Raji (cell line): ENCODE results near the gene ING1.

ENCODE experiments used
- POLR2A ChIP-seq: IDR thresholded peaks from 2 replicates; pipeline ENCODE4 v1.6.1; 2011; ENCODE audit warnings: low read depth, low read length, control low read depth; ENCODE audit not compliant: insufficient read depth

Gene ING1

DNA sequence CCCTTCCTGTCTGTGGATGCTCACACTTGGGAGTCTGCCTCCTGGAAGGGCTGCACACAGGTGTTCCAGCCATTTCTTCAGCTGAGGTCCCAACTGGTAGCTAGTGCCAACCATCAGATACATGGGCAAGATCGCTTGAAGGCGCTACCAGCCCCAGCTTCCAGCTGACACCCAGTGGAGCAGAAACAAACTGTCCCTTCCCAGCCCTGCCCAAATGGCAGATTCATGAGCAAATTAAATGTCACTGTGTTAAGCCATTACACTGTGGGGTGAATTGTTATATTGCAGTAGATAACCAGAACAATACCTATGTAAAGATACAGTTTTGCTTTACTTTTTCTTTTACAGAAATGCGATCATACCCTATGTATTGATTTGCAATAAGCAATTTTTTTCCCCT lies 17.6 kb downstream of the ING1 start:
- TF ChIP-seq POLR2A: no peak

- no peak for TF ChIP-seq POLR2A
Observed at GRCh38 chr13:110734561-110734960, 21.1 kb downstream of the ING1 start.

- no peak for TF ChIP-seq POLR2A
Observed at GRCh38 chr13:110737555-110737954, 24.1 kb downstream of the ING1 start.

GRCh38 chr13:110743687-110744086 lies 30.2 kb downstream of the ING1 start:
- no peak for TF ChIP-seq POLR2A

DNA sequence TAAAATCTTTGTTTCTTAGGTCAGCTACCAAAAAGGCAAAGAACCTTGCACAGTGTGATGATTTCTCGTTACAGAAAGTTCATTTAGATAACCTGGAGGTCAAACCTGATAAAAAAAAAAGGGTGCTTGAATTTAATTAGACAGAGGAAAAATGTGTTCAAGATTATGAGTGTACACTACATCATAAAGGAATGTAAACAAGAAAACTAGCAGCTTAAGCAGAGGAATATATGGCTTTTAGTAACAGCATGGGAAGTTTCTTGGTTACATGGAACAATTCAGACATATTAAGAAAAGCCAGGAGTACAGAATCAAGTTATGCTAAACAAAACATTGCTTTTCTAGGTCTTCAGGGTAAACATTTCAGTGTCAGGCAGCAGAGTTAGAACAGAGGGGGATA lies 32.9 kb downstream of the ING1 start:
- TF ChIP-seq POLR2A: no peak

- no peak for TF ChIP-seq POLR2A
Observed at GRCh38 chr13:110748271-110748670, 34.8 kb downstream of the ING1 start.

- TF ChIP-seq POLR2A: no peak
Observed at GRCh38 chr13:110756219-110756631, 42.7 kb downstream of the ING1 start.

DNA sequence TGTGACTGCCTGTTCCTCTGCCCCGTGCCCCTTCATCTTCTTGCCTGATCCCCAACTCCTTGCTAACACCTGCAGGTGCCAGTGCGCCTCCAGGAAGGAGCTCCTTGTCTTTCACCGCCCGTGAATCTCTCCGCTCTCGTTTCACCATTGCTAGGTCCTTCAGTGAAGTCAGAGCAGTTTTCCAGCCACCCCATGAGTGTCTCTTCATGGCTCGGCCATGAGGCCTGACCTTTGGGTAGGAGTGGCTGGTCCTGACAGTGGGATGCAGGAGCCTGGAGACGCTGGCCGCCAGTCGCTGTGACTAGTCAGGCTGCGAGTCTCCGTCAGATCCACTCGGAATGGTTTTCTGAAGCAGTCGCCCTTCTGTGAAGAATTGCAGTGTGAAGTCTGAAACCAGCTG lies 43.8 kb downstream of the ING1 start:
- TF ChIP-seq POLR2A: no peak

DNA sequence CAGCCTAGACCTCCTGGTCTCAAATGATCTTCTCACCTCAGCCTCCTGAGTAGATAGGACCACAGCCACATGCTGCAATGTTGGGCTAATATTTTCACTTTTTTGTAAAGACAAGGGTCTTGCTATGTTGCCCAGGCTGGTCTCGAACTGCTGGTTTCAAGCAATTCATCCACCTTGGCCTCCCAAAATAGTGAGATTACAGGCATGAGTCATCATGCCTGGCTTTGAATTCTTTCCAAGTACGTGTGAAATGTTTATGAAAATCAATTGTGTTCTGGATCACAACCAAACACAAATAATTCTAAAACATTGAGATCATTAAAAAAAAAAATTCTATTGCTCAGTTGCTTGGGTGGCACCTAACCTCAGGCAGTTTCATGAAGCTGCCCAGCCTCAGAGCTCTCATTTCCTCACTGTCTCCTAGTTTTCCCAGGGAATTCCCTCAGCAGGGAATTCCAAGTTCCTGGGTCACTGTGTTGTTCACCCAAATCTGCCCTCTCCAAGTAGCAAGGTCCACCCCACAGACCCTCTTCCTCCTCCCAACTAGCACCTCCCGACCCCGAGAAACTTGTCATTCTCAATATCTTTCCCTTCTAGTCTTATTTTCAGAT lies 44.8 kb downstream of the ING1 start:
- no peak for TF ChIP-seq POLR2A

- no peak for TF ChIP-seq POLR2A
Observed at GRCh38 chr13:110759710-110760109, 46.2 kb downstream of the ING1 start.

GRCh38 chr13:110760611-110761010 lies 47.1 kb downstream of the ING1 start:
- no peak for TF ChIP-seq POLR2A

DNA sequence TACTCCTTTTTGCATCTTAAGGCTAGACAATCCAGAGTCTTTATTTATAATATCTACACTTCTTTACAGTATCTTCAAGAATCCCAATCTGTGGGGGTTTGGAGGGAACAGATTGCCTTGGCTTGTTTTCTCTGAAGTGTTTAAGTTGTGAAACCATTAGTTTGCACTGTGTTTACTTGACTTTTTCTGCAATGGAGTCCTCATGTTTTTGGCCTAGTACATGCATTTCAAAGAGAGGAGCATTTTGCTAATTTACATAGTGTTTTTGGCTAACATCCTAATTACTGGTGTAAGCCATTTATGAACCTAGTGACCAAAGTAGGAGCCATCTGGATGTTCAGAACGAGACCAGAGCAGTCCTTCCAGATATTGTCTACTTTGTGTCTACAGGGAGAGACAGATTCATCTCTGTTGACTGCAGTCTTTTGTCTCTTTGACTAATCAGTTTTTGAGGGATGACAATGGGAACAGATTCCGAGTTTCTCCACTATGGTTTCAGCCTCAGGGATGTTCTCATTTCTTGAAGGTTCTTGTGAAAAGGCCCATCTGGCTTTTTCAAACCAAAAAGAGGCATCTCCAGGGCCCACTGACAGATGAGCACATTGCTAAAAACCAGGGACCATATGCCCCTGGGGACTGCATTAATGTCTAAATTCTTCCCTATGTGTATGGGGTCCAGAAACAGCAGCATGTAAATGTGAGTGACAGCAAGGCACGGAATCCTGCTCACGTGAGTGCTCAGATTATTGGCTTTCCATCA lies 53.4 kb downstream of the ING1 start:
- no peak for TF ChIP-seq POLR2A

GRCh38 chr13:110767476-110767875 lies 54.0 kb downstream of the ING1 start:
- TF ChIP-seq POLR2A: no peak

GRCh38 chr13:110769097-110769496 lies 55.6 kb downstream of the ING1 start:
- no peak for TF ChIP-seq POLR2A

DNA sequence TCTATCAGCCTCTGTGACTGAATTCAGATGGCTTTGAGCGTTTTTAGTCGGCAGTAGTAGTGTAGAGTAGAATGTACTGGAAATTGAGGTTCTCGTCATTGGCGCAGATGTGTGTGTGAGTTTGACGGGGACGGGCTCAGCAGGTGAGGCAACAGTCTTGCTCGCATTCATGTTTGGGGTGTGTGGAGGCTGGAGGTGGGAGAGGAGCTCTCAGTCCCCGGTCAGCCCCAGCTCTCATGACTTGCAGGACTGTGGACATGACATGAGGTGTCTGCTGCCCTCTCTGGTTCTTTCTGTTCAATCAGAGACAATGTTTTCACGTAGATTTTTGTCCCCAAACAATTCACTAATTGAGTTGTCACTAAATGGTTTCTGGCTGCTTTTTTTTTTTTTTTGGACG lies 57.2 kb downstream of the ING1 start:
- no peak for TF ChIP-seq POLR2A

- TF ChIP-seq POLR2A: no peak
Observed at GRCh38 chr13:110771194-110771593, 57.7 kb downstream of the ING1 start.
